ENCODE results near the gene CCDC18.

The CCDC18 gene

GRCh38 chr1:93137604-93138292, 42.8 kb upstream of the CCDC18 start (continued):
- TF ChIP-seq ZNF530 (tag by site-specific recombination; IDR thresholded peaks at IDR 0.05; ENCODE audit: low read depth) (no peak), KLF1 (tag by site-specific recombination; IDR thresholded peaks at IDR 0.05) (no peak)

DNA sequence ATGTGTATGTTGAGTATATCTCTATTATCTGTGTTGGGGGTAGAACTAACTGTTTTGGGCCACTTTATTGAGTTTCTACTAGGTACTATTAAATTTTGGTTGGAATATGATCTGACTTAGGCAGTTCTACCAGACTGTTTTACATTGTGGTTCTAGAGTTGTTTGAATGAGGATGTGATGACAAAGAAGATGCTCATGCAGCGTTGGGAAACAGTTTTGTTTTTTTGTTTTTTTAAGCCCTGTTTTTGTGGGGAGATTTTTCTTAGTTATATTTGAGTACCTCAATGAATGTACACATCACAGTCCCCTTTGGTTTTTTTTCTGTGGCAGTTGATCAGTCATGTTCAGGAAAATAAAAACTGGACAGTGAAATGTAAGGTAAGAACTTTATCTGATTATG, 40.4 kb upstream of the CCDC18 start:
- ChIA-PET CTCF (interaction anchor here (0.6 to 0.8 kb wide), 2 partner anchors 17 to 106 kb away, joined by 3 to 6 read pairs; no protein-coding TSS in a partner anchor), POLR2A (no interaction called here)
- H3K4me3 ChIP-seq (ENCODE audit: low read depth, low read length): no peak overlapping the region
- H3K36me3 ChIP-seq (ENCODE audit: control insufficient read depth in 2 of 2, insufficient read depth in 1 of 2, low read length in 2 of 2): peaks cover 22 to 58% of the 10 kb centered on the region in 2 experiments
- H3K27ac ChIP-seq (ENCODE audit: extremely low read depth, low read depth, low read length): no peak overlapping the region
- no peaks in the 10 kb centered on the region for H3K4me1 ChIP-seq (ENCODE audit: control insufficient read depth, insufficient read depth, low read length)
- TF ChIP-seq ZNF707 (tag by site-specific recombination; IDR thresholded peaks at IDR 0.05) (no peak), ZNF768 (tag by site-specific recombination; IDR thresholded peaks at IDR 0.05) (no peak), ZNF169 (tag by site-specific recombination; IDR thresholded peaks at IDR 0.05) (no peak), ZFP37 (tag by site-specific recombination; IDR thresholded peaks at IDR 0.05) (no peak), ZNF24 (tag by site-specific recombination; IDR thresholded peaks at IDR 0.05) (no peak), ZNF747 (tag by site-specific recombination; IDR thresholded peaks at IDR 0.05) (no peak), ZNF248 (tag by site-specific recombination; IDR thresholded peaks at IDR 0.05) (no peak), ZNF114 (tag by site-specific recombination; IDR thresholded peaks at IDR 0.05) (no peak), ZNF404 (tag by site-specific recombination; IDR thresholded peaks at IDR 0.05) (no peak), ZNF639 (tag by site-specific recombination; IDR thresholded peaks at IDR 0.05) (no peak)
- TF ChIP-seq, protein P1, sequence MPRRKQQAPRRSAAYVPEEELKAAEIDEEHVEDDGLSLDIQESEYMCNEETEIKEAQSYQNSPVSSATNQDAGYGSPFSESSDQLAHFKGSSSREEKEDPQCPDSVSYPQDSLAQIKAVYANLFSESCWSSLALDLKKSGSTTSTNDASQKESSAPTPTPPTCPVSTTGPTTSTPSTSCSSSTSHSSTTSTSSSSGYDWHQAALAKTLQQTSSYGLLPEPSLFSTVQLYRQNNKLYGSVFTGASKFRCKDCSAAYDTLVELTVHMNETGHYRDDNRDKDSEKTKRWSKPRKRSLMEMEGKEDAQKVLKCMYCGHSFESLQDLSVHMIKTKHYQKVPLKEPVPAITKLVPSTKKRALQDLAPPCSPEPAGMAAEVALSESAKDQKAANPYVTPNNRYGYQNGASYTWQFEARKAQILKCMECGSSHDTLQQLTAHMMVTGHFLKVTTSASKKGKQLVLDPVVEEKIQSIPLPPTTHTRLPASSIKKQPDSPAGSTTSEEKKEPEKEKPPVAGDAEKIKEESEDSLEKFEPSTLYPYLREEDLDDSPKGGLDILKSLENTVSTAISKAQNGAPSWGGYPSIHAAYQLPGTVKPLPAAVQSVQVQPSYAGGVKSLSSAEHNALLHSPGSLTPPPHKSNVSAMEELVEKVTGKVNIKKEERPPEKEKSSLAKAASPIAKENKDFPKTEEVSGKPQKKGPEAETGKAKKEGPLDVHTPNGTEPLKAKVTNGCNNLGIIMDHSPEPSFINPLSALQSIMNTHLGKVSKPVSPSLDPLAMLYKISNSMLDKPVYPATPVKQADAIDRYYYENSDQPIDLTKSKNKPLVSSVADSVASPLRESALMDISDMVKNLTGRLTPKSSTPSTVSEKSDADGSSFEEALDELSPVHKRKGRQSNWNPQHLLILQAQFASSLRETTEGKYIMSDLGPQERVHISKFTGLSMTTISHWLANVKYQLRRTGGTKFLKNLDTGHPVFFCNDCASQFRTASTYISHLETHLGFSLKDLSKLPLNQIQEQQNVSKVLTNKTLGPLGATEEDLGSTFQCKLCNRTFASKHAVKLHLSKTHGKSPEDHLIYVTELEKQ (tag by site-specific recombination; IDR thresholded peaks at IDR 0.05; ENCODE audit: borderline replicate concordance): no peak
- H3K9me3 ChIP-seq (ENCODE audit: control insufficient read depth, insufficient read depth, low read depth, low read length): no peaks in the 10 kb centered on the region

DNA sequence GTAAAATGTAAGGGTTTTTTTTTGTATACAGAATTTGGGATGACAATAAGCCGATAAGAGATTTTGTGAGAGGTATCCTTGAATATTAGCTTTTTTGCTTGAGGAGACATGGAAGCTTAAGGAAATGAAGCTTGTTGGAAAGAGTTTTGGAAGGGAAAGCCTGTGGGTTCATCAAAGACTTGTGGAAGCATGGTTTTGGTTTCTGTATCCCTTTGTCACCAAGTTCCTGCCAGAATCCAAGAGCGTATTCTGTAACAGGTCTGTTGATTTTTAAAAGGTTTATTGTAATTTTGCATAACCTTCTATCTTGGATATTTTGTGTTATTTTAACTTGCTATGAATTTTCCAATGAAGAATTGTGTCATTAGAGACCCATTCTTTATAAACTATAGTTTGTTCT, 38.4 kb upstream of the CCDC18 start:
- Histone ChIP-seq H3K9me3 (ENCODE audit: control insufficient read depth, insufficient read depth, low read depth, low read length) (no peaks in the 10 kb centered on the region), H3K27ac (ENCODE audit: extremely low read depth, low read depth, low read length) (no peak overlapping the region), H3K36me3 (ENCODE audit: control insufficient read depth in 2 of 2, insufficient read depth in 1 of 2, low read length in 2 of 2) (peaks cover 19 to 38% of the 10 kb centered on the region in 2 experiments), H3K4me1 (ENCODE audit: control insufficient read depth, insufficient read depth, low read length) (no peaks in the 10 kb centered on the region), H3K4me3 (ENCODE audit: low read depth, low read length) (no peak overlapping the region)
- CTCF ChIA-PET: interaction anchor here (0.7 kb wide), 1 partner anchor 30 kb away, joined by 3 read pairs; no protein-coding TSS in a partner anchor
- POLR2A ChIA-PET: no interaction called here
- TF ChIP-seq ZNF175 (tag by site-specific recombination; IDR thresholded peaks at IDR 0.05): no peak
- TF ChIP-seq ZNF664 (tag by site-specific recombination; IDR thresholded peaks at IDR 0.05): no peak
- TF ChIP-seq, protein P2, sequence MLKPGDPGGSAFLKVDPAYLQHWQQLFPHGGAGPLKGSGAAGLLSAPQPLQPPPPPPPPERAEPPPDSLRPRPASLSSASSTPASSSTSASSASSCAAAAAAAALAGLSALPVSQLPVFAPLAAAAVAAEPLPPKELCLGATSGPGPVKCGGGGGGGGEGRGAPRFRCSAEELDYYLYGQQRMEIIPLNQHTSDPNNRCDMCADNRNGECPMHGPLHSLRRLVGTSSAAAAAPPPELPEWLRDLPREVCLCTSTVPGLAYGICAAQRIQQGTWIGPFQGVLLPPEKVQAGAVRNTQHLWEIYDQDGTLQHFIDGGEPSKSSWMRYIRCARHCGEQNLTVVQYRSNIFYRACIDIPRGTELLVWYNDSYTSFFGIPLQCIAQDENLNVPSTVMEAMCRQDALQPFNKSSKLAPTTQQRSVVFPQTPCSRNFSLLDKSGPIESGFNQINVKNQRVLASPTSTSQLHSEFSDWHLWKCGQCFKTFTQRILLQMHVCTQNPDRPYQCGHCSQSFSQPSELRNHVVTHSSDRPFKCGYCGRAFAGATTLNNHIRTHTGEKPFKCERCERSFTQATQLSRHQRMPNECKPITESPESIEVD (tag by site-specific recombination; IDR thresholded peaks at IDR 0.05): no peak
- TF ChIP-seq ZNF514 (tag by site-specific recombination; IDR thresholded peaks at IDR 0.05): no peak
- no peak for TF ChIP-seq HOXD13 (CRISPR knock-in tag; IDR thresholded peaks at IDR 0.05; ENCODE audit: borderline replicate concordance)
- TF ChIP-seq ZNF48 (tag by site-specific recombination; IDR thresholded peaks at IDR 0.05): no peak
- TF ChIP-seq ZNF423 (tag by site-specific recombination; IDR thresholded peaks at IDR 0.05): no peak
- TF ChIP-seq ZSCAN30 (tag by site-specific recombination; IDR thresholded peaks at IDR 0.05): no peak
- no peak for TF ChIP-seq GLI4 (tag by site-specific recombination; IDR thresholded peaks at IDR 0.05)
- no peak for TF ChIP-seq ZNF580 (tag by site-specific recombination; IDR thresholded peaks at IDR 0.05)
- no peak for TF ChIP-seq ZNF350 (tag by site-specific recombination; IDR thresholded peaks at IDR 0.05)
- TF ChIP-seq, protein P3, sequence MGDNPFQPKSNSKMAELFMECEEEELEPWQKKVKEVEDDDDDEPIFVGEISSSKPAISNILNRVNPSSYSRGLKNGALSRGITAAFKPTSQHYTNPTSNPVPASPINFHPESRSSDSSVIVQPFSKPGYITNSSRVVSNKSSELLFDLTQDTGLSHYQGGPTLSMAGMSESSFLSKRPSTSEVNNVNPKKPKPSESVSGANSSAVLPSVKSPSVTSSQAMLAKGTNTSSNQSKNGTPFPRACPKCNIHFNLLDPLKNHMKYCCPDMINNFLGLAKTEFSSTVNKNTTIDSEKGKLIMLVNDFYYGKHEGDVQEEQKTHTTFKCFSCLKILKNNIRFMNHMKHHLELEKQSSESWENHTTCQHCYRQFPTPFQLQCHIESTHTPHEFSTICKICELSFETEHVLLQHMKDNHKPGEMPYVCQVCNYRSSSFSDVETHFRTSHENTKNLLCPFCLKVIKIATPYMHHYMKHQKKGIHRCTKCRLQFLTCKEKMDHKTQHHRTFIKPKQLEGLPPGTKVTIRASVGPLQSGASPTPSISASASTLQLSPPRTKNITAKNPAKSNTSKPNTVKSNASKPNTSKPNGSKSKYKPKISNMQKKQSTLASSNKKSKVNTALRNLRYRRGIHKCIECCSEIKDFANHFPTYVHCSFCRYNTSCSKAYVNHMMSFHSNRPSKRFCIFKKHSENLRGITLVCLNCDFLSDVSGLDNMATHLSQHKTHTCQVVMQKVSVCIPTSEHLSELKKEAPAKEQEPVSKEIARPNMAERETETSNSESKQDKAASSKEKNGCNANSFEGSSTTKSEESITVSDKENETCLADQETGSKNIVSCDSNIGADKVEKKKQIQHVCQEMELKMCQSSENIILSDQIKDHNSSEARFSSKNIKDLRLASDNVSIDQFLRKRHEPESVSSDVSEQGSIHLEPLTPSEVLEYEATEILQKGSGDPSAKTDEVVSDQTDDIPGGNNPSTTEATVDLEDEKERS (tag by site-specific recombination; IDR thresholded peaks at IDR 0.05): no peak
